HTR-8/SVneo (cell line): ENCODE measurements around the gene P2RX4.
"Not testable (repeated sequence)": the region's sequence is repeated elsewhere in the genome, so short reads cannot be mapped to it uniquely, and the experiment has no call there.

ENCODE experiments used
- DNase-seq: peaks from one replicate; pipeline ENCODE4 v3.0.0; 2011; ENCODE audit warnings: low spot score, mixed read lengths; ENCODE audit not compliant: insufficient read length
- FAIRE-seq: peaks from 2 replicates; lab custom pipeline; 2011; peaks lifted over from hg19 to GRCh38; lab: Jason Lieb, UNC

Gene P2RX4

DNA sequence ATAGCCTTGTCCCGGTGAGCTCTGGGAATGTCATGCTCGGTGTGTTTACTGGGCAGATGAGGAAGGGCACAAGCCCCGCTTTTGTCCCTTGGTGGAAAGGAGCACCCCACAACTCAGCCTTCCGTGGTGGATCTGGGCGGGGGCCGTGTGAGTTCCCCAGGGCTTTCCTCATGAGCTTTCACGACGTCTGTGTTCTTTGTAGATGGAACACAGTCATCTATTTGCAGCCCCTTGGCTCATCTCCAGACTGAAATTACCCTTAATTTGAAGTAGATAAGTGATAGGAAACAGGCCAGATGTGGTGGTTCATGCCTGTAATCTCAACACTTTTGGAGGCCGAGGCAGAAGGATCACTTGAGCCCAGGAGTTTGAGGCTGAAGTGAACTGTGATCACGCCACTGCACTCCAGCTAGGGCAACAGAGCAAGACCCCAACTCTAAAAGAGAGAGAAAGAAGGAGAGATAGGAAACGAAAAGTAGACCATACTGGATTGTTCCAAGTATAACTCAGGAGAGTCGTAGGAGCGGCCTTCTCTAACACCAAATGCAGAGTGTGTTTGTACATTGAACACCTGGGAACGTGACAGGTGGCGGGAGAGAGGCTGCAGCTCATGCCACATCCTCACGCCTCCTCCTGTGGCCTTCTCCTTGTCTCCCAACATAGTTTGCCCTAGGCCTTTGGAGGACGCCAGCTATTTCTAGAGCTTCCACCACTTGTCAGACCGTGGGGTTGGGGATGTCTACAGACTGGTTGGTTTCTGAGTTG lies 8.8 kb downstream of the P2RX4 start:
- no peak for FAIRE-seq
- DNase-seq = no peak

DNA sequence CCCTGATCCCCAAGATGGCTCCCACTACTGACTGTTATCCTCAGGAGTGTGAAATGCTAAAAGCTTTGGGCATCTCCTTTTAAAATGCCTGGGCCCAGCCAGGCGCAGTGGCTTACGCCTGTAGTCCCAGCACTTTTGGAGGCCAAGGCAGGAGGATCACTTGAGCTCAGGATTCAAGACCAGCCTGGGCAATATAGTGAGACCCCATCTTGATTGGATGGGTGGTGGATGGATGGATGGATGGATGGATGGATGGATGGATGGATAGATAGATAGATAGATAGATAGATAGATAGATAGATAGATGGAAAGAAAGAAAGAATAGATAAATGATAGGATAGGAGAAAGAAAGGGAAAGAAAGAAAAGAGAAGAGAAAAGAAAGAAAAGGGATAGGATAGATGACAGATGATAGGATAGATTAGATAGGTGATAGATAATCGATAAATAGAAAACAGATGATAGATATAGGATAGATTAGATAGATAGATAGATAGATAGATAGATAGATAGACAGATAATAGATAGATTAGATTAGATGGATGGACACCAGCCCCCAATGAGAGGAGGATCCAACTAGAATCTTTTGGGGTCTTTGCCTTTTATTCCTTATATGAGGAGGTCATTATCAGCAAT lies 9.5 kb downstream of the P2RX4 start:
- DNase-seq (no peak), FAIRE-seq (no peak)

DNA sequence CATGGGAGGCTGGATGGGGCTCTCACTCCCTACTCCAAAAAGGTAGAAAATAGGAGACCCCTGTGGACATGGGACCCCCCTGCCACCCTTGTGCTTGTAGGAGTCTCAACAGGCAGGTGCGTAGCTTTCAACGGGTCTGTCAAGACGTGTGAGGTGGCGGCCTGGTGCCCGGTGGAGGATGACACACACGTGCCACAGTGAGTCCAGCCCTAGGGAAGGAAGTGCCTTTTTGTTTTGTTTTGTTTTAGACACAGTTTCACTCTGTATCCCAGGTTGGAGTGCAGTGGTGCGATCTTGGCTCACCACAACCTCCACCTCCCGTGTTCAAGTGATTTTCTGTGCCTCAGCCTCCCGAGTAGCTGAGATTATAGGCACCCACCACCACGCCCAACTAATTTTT lies 12.9 kb downstream of the P2RX4 start:
- FAIRE-seq = no peak

DNA sequence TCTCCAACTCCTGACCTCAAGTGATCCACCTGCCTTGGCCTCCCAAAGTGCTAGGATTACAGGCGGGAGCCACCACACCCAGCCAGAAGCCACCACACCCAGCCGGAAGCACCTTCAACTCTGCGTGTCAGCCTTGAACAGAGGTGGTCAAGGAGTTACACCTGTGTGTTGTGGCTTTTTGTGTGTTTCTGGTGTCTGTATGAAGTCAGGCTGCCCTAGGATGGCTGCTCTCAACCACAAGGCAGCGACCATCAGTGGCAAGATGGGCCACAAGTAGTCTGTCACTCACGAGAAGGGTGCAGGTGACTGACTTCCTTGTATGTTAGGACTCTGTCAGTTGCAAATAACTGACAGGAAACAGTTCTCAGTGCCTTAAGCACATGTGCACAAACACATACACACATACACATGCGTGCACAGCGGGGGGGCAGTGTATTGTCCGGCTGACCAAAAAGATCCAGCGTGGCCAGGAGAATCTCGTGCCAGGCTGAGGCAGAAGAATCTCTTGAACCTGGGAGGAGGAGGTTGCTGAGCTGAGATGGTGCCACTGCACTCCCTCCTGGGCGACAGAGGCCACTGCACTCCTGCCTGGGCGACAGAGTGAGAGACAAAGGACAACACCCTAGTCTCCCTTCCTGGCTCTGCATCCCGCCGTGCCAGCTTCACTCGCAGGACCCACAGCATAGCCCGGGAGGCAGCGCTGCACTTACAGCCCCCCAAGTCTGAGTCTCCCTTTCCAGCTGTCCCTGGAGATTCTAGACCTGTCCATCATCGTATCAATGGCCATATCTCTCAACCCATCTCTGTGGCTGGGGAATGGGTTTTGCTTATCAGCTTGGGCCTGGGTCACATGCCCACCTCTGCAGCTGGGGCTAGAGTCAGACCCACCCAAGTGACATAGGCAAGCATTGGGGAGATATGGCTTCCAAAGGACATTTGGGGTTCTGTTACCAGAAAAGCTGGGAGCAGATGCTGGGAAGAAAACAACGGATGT lies 13.7 kb downstream of the P2RX4 start:
- FAIRE-seq = no peak

More for the DNA sequence above, 12.9 kb downstream of the P2RX4 start:
- DNase-seq = no peak

DNA sequence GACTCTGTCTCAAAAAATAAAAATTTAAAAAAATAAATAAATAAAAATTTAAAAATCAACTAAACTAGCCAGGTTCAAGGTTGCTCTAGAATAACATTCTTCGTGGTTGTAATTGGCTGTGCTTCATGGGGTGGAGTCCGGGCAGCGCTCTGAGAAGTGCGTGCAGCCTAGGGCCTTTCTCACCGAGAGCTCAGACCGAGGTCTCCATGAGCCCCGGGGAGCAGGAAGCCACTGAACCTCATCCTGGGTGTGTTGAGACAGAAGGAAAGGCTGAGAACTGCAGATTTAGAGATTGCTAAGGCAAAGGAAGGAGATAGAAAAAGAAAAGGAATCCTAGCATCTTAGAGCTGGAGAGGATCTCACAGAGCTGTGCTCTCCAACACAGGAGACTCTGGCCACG lies 14.7 kb downstream of the P2RX4 start:
- DNase-seq (no peak), FAIRE-seq (no peak)

More for the DNA sequence above, 13.7 kb downstream of the P2RX4 start:
- no peak for DNase-seq

DNA sequence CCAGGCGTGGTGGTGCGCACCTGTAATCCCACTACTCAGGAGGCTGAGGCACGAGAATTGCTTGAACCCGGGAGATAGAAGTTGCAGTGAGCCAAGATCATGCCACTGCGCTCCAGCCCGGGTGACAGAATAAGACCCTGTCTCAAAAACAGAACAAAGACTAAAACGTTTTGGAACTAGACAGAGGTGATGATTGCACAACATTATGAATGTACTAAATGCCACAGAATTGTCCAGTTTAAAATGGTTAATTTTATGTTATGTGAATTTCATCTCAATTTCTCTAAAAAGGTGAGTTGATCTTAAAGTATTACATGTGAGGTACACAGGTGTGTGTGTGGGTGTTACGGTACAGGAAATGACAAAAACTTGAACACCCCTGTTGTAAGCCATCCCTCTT lies 16.5 kb downstream of the P2RX4 start:
- FAIRE-seq (no peak), DNase-seq (no peak)

DNA sequence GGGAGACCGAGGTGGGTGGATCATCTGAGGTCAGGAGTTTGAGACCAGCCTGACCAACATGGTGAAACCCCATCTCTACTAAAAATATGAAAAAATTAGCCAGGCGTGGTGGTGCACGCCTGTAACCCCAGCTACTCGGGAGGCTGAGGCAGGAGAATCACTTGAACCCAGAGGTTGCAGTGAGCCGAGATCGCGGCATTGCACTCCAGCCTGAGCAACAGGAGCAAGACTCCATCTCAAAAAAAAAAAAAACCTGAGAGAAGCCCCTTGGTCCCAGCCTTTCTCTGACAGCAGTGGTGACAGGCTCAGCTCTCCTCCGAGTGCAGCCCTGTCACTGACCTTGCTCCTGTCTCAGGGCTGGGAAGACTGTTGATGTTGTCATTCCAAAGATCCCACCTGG lies 16.9 kb downstream of the P2RX4 start:
- FAIRE-seq, DNase-seq: not testable (repeated sequence)

DNA sequence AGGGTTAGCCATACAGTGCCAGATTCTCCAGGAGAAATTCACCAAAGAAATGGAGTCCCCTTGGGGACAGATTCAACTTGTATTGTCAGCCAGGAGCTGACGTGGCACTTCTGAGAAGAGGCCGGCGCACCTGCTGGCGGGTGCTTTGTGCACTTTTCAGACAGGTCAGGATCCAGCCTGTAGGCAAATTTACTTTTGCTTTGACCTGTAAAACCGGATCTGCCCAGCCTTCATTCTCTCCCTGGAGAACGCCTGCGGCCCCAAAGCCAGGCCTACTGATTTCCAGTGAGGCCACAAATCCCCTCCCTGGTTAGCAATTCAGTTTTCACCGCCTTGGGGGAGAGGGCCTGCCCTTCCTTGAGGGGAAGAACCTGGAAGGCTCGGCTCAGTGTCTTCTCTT lies 17.4 kb downstream of the P2RX4 start:
- DNase-seq = no peak
- FAIRE-seq = no peak

DNA sequence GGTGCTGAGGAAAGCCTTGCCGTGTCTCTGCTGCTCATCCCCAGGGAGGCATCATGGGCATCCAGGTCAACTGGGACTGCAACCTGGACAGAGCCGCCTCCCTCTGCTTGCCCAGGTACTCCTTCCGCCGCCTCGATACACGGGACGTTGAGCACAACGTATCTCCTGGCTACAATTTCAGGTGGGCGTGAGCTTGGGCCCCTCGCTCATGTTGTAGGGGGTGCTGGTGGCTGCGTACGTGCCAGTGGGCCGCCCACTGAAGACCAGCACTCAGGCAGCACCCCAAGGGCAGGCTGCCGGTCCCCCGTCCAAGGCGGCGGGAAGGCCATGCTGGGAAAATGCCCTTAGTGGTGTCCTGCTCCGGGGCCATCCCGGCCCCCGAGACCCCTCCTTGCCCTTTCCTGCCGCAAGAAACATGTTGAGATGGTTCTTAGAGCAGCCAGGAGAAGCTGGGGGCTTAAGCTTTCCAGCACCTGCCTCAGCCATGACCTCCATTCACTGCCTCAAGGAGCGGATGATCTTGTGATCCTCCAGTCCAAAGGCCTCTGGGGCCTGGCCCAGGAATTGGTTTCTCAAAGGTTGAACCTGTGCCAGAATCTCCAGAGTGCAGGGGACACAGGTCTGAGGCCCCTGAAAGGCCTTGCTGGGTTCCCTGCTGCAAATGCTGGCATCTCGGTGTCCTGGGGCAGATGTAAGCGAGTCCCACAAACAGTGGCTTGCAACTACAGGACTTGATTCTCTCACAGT lies 19.2 kb downstream of the P2RX4 start:
- no peak for DNase-seq
- no peak for FAIRE-seq

DNA sequence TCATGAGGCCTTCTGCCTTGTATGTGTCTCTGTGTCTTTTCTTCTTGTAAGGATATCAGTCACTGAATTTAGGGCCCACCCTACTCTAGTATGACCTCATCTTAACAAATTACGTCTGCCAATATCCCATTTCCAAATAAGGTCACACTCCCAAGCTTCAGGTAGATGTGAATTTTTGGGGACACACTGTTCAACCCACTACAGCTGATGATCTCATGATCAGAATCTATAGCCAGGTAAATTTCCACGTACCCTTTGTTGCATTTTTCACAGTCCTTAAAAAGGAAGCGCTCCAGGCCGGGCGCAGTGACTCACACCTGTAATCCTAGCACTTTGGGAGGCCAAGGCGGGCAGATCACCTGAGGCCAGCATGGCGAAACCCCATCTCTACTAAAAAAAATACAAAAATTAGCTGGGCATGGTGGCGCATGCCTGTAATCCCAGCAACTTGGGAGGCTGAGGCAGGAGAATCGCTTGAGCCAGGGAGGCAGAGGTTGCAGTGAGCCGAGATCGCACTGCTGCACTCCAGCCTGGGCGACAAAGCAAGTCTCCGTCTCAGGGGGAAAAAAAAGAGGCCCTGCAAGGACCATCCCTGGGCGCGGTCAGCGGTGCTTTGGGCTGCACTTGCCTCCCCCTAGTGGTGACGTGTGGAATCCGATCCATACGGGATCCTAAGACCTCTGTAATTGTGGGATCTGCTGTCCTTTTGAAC lies 20.1 kb downstream of the P2RX4 start:
- DNase-seq = peak; percentile 82

DNA sequence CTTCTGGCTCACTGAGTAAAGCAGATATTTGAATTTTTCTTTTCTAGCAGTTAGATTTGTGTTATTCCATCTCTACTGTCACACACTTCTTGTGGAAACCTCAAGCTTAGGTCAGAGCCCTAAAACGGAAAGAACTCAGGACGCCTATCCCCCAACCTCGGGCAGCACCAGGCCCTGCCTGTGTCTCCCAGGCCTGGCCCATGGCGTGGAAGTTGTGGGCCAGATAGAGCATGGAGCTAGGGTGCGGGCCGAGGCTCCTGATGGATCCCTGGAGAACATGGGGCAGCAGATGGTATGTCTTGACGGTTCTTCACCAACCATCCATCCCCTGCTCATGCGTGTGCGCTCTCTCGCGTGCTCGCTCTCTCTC lies 20.6 kb downstream of the P2RX4 start:
- DNase-seq = no peak
- FAIRE-seq = no peak

More for the DNA sequence above, 20.1 kb downstream of the P2RX4 start:
- peak; percentile 33 for FAIRE-seq

DNA sequence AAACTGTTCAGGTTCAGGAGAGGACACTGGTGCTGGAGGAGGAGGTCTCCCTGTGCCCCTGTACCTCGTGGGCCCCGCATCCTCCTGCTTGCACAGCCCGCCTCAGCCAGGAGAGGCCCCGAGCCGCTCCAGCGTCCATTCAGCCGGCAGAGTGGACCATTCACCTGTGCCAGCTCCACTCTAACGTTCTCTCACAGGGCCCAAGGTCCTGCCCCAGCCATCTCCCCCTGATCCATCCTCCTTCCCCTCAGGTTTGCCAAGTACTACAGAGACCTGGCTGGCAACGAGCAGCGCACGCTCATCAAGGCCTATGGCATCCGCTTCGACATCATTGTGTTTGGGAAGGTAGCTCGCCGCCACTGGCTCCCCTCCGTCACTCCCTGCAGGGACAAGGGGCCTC lies 22.2 kb downstream of the P2RX4 start:
- DNase-seq (no peak), FAIRE-seq (no peak)

DNA sequence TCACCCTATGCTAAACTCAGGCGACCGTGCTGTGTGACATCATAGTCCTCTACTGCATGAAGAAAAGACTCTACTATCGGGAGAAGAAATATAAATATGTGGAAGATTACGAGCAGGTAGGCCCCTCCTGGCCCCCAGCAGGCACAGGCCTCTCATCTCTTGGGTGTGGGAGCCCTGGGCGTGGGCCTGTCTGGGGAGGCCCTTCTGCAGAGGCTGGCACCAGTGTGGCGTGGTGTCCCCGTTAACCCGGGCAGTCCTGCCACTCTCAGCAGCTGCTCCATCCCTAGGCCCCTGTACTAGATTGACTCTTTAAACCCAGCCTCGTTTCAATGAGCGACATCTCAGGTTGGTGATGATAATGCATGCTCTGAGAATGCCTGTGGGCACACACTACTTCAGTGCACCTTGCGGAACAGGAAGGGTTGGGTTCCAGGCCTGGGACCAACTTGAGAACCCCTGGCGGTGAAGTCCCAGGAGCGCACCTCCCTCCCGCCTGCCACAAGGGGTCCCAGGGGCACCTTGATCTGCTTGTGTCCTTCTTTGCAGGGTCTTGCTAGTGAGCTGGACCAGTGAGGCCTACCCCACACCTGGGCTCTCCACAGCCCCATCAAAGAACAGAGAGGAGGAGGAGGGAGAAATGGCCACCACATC lies 23.2 kb downstream of the P2RX4 start:
- no peak for DNase-seq
- no peak for FAIRE-seq

DNA sequence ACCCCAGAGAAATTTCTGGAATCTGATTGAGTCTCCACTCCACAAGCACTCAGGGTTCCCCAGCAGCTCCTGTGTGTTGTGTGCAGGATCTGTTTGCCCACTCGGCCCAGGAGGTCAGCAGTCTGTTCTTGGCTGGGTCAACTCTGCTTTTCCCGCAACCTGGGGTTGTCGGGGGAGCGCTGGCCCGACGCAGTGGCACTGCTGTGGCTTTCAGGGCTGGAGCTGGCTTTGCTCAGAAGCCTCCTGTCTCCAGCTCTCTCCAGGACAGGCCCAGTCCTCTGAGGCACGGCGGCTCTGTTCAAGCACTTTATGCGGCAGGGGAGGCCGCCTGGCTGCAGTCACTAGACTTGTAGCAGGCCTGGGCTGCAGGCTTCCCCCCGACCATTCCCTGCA lies 23.7 kb downstream of the P2RX4 start:
- DNase-seq (no peak), FAIRE-seq (no peak)

DNA sequence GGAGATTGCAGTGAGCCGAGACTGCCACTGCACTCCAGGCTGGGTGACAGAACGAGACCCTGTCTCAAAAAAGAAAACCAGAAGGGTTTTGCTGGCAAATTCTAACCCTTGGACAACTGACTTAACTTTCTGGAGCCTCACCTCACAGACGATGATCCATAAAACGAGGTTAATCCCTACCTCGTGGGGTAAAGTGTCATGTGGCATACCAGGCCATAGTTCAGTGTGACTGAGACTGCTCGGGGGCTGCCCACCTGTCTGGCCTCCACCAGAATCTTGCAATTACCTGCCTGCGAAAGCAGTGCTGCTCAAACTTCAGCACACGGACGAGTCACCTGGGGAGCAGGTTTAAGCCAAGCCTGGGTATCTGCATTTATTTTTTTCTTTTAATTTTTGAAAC lies 26.8 kb downstream of the P2RX4 start:
- FAIRE-seq (no peak), DNase-seq (no peak)

DNA sequence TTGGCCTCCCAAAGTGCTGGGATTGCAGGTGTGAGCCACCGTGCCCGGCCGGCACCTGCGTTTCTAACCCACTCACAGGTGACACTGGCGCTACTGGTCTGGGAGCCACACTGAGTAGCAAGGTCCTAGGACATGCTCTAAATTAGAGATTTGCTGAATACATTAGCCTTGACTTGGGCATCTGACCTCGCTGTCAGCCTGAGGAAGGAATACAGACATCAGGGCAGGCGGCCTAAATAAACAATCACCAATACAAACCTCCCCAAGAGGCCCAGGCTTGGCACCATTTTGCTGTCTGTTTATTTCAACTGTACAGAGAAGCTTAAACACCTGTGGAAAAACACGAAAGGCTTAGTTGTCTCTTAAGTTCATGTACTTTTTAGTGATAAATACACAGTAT lies 27.5 kb downstream of the P2RX4 start:
- no peak for DNase-seq
- FAIRE-seq = no peak

DNA sequence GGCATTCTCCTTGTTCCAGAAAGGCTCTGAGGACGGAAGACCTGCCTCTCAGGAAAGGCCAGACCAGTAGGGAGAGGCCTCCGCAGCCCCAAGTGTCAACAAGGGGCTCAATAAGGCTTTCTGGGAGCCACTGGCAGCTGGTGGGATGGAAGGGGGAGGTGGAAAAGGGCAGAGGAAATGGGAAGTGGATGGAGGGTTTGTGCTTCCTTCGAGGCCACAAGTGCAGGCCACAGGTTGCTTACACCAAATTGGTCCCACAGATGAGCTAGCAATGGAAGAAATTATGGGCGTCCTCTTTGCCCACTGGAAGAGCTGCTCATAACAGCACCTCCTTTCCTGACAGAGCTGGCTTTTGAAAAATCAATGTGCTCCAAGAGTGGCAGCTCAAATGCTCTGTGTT lies 28.2 kb downstream of the P2RX4 start:
- no peak for DNase-seq
- no peak for FAIRE-seq

DNA sequence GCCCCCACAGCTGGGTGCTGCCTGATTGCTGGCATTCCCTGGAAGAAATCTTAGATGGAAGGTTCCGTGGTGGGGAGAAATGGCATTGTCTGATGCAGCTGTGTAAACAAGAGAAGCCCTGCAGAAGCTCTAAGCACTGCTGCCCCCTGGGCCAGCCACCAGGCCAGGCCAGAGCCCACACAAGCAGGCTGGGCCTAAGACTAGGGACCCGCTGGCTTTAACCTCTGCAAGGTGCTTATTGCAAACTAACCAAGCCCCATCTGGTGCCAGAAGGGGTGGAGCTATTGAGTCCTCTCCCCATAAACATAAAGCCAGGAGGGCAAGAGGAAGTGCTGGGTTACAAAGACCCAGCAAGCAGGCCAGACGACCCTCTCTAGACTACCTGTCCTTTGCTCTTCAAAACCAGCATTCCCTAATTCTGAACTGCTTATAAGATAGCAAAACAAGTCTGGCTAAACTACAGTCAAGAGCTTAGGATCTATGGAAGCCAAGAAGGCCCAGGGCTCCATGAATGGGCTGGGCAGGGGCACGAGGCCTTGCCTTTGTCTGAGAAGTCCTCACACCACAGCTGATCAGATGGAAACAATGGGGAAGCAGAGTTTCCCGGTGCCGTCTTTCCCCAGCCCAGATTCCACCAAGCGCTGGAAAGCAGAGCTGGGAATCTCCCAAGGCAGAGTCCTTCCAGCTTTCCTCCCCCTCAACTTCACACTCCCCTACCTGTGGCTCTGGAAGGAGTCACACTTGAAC lies 28.8 kb downstream of the P2RX4 start:
- FAIRE-seq (no peak), DNase-seq (no peak)
